Activated CD4-positive, alpha-beta memory T cell treated with anti-CD3 and anti-CD28 coated beads for 36 hours (primary cell): ENCODE data around the gene MAP2. TPM values are rescaled to one million over a fixed set of nuclear protein-coding genes. Genes with fewer than 3 reads are reported as not detected.

Source experiments
- CTCF ChIA-PET: fragments of 350-600 bp; sonication (Branson Sonifier 250); formaldehyde crosslinking; loops from one replicate; lab custom pipeline; 2021; ENCODE audit warnings: antibody characterized with exemption, inconsistent platforms; lab: Charles Lee
- POLR2A ChIA-PET: fragments of 350-600 bp; sonication (Branson Sonifier 250); formaldehyde crosslinking; loops from one replicate; lab custom pipeline; 2021; ENCODE audit warnings: antibody characterized with exemption; lab: Charles Lee
- DNase-seq: peaks from one replicate; pipeline ENCODE4 v3.0.0-alpha.2; 2020
- H3K27ac Mint-ChIP-seq: one replicate; pipeline ENCODE4 v1.8.0; 2021; ENCODE audit warnings: mixed read lengths
- H3K27me3 Mint-ChIP-seq: one replicate; pipeline ENCODE4 v1.8.0; 2021; ENCODE audit warnings: mixed read lengths
- H3K36me3 Mint-ChIP-seq: one replicate; pipeline ENCODE4 v1.8.0; 2021; ENCODE audit warnings: mixed read lengths
- H3K4me1 Mint-ChIP-seq: one replicate; pipeline ENCODE4 v1.8.0; 2021; ENCODE audit warnings: low read depth, mixed read lengths
- H3K4me3 Mint-ChIP-seq: one replicate; pipeline ENCODE4 v1.8.0; 2021; ENCODE audit warnings: mild to moderate bottlenecking, mixed read lengths
- H3K9me3 Mint-ChIP-seq: one replicate; pipeline ENCODE4 v1.8.0; 2021; ENCODE audit warnings: mixed read lengths
- intact Hi-C: fragments of 100-400 bp; cut with micrococcal nuclease; formaldehyde crosslinking; loops from one replicate; pipeline ENCODE4 v1.15.1; 2023
- total RNA-seq, 2 experiments: library from RNA; stranded (reverse); gene quantifications; one replicate each; pipeline ENCODE4 v1.2.3, GENCODE V29; 2021

The MAP2 gene
- total RNA-seq, 2 experiments from 2014 or later: 0.07 to 0.27 TPM

- Mint-ChIP-seq H3K4me1 (no peaks in the 10 kb centered on the region), H3K27me3 (no peaks in the 10 kb centered on the region), H3K36me3 (no peaks in the 10 kb centered on the region), H3K9me3 (no peaks in the 10 kb centered on the region), H3K4me3 (no peak overlapping the region), H3K27ac (no peak overlapping the region)
- intact Hi-C loops: no loop called here
- POLR2A ChIA-PET: no interaction called here
- no peak for DNase-seq
- CTCF ChIA-PET: no interaction called here
These were observed 191.0 kb downstream of the MAP2 start for GRCh38 chr2:209614690-209615369.

GRCh38 chr2:209619782-209620181 lies 195.9 kb downstream of the MAP2 start:
- H3K4me1 Mint-ChIP-seq: no peaks in the 10 kb centered on the region
- no peak for DNase-seq
- no peak overlapping the region for H3K4me3 Mint-ChIP-seq
- H3K27ac Mint-ChIP-seq: no peak overlapping the region
- ChIA-PET POLR2A (no interaction called here), CTCF (no interaction called here)
- H3K27me3 Mint-ChIP-seq: no peaks in the 10 kb centered on the region
- H3K9me3 Mint-ChIP-seq: no peaks in the 10 kb centered on the region
- intact Hi-C loops: no loop called here
- H3K36me3 Mint-ChIP-seq: no peaks in the 10 kb centered on the region

GRCh38 chr2:209624192-209624938 lies 200.5 kb downstream of the MAP2 start:
- Mint-ChIP-seq H3K4me3 (no peak overlapping the region), H3K4me1 (no peaks in the 10 kb centered on the region), H3K27ac (no peak overlapping the region), H3K9me3 (no peaks in the 10 kb centered on the region), H3K27me3 (no peaks in the 10 kb centered on the region), H3K36me3 (no peaks in the 10 kb centered on the region)
- POLR2A ChIA-PET: no interaction called here
- intact Hi-C loops: no loop called here
- DNase-seq: no peak
- CTCF ChIA-PET: no interaction called here

- ChIA-PET CTCF (no interaction called here), POLR2A (no interaction called here)
- no peaks in the 10 kb centered on the region for H3K9me3 Mint-ChIP-seq
- H3K4me1 Mint-ChIP-seq: no peaks in the 10 kb centered on the region
- no peak overlapping the region for H3K27ac Mint-ChIP-seq
- H3K36me3 Mint-ChIP-seq: no peaks in the 10 kb centered on the region
- H3K4me3 Mint-ChIP-seq: no peak overlapping the region
- DNase-seq: no peak
- intact Hi-C loops: no loop called here
- H3K27me3 Mint-ChIP-seq: no peaks in the 10 kb centered on the region
These were observed 205.8 kb downstream of the MAP2 start for GRCh38 chr2:209629597-209629996.

- H3K27me3 Mint-ChIP-seq: no peaks in the 10 kb centered on the region
These were observed 210.1 kb downstream of the MAP2 start for GRCh38 chr2:209633911-209634310.

GRCh38 chr2:209636076-209636475 lies 212.2 kb downstream of the MAP2 start:
- no peak overlapping the region for H3K4me3 Mint-ChIP-seq

More at GRCh38 chr2:209633911-209634310, 210.1 kb downstream of the MAP2 start:
- intact Hi-C loops: no loop called here
- no peak overlapping the region for H3K4me3 Mint-ChIP-seq
- ChIA-PET POLR2A (no interaction called here), CTCF (no interaction called here)
- no peak for DNase-seq
- no peaks in the 10 kb centered on the region for H3K4me1 Mint-ChIP-seq
- H3K36me3 Mint-ChIP-seq: no peaks in the 10 kb centered on the region
- no peaks in the 10 kb centered on the region for H3K9me3 Mint-ChIP-seq
- no peak overlapping the region for H3K27ac Mint-ChIP-seq

GRCh38 chr2:209637293-209637692 lies 213.4 kb downstream of the MAP2 start:
- H3K27ac Mint-ChIP-seq: no peak overlapping the region
- H3K27me3 Mint-ChIP-seq: no peaks in the 10 kb centered on the region
- H3K36me3 Mint-ChIP-seq: no peaks in the 10 kb centered on the region
- H3K4me3 Mint-ChIP-seq: no peak overlapping the region
- no peaks in the 10 kb centered on the region for H3K4me1 Mint-ChIP-seq
- ChIA-PET CTCF (no interaction called here), POLR2A (no interaction called here)
- no peak for DNase-seq
- intact Hi-C loops: no loop called here
- H3K9me3 Mint-ChIP-seq: no peaks in the 10 kb centered on the region

More at GRCh38 chr2:209636076-209636475, 212.2 kb downstream of the MAP2 start:
- Mint-ChIP-seq H3K36me3 (no peaks in the 10 kb centered on the region), H3K4me1 (no peaks in the 10 kb centered on the region), H3K27ac (no peak overlapping the region), H3K9me3 (no peaks in the 10 kb centered on the region), H3K27me3 (no peaks in the 10 kb centered on the region)
- intact Hi-C loops: no loop called here
- DNase-seq: no peak
- ChIA-PET CTCF (no interaction called here), POLR2A (no interaction called here)

- no peak for DNase-seq
- intact Hi-C loops: no loop called here
- Mint-ChIP-seq H3K27me3 (no peaks in the 10 kb centered on the region), H3K36me3 (no peaks in the 10 kb centered on the region), H3K27ac (no peak overlapping the region), H3K4me3 (no peak overlapping the region), H3K4me1 (no peaks in the 10 kb centered on the region), H3K9me3 (no peaks in the 10 kb centered on the region)
- ChIA-PET POLR2A (no interaction called here), CTCF (no interaction called here)
These were observed 214.5 kb downstream of the MAP2 start for GRCh38 chr2:209638346-209638745.

- Mint-ChIP-seq H3K36me3 (no peaks in the 10 kb centered on the region), H3K9me3 (no peaks in the 10 kb centered on the region), H3K27ac (no peak overlapping the region), H3K27me3 (no peaks in the 10 kb centered on the region), H3K4me3 (no peak overlapping the region), H3K4me1 (no peaks in the 10 kb centered on the region)
- POLR2A ChIA-PET: no interaction called here
- CTCF ChIA-PET: interaction anchor here (0.7 kb wide), 1 partner anchor 293 kb away, joined by 3 read pairs; no protein-coding TSS in a partner anchor
- no peak for DNase-seq
- intact Hi-C loops: no loop called here
These were observed 216.5 kb downstream of the MAP2 start for GRCh38 chr2:209640358-209640757.

- ChIA-PET POLR2A (no interaction called here), CTCF (no interaction called here)
- Mint-ChIP-seq H3K9me3 (no peaks in the 10 kb centered on the region), H3K36me3 (no peaks in the 10 kb centered on the region), H3K4me3 (no peak overlapping the region), H3K27me3 (no peaks in the 10 kb centered on the region), H3K27ac (no peak overlapping the region), H3K4me1 (no peaks in the 10 kb centered on the region)
- DNase-seq: no peak
- intact Hi-C loops: no loop called here
These were observed 218.4 kb downstream of the MAP2 start for GRCh38 chr2:209642146-209642820.

- CTCF ChIA-PET: no interaction called here
- no peak overlapping the region for H3K27ac Mint-ChIP-seq
- no peaks in the 10 kb centered on the region for H3K36me3 Mint-ChIP-seq
- intact Hi-C loops: no loop called here
- no peak for DNase-seq
- POLR2A ChIA-PET: no interaction called here
- no peaks in the 10 kb centered on the region for H3K9me3 Mint-ChIP-seq
- no peak overlapping the region for H3K4me3 Mint-ChIP-seq
- H3K27me3 Mint-ChIP-seq: no peaks in the 10 kb centered on the region
- H3K4me1 Mint-ChIP-seq: no peaks in the 10 kb centered on the region
These were observed 221.0 kb downstream of the MAP2 start for GRCh38 chr2:209644842-209645241.

GRCh38 chr2:209648714-209649113 lies 224.9 kb downstream of the MAP2 start:
- no peak for DNase-seq
- Mint-ChIP-seq H3K9me3 (no peaks in the 10 kb centered on the region), H3K4me1 (no peaks in the 10 kb centered on the region), H3K4me3 (no peak overlapping the region), H3K36me3 (no peaks in the 10 kb centered on the region), H3K27ac (no peak overlapping the region), H3K27me3 (no peaks in the 10 kb centered on the region)
- CTCF ChIA-PET: no interaction called here
- POLR2A ChIA-PET: no interaction called here
- intact Hi-C loops: no loop called here
